H1 (cell line): ENCODE results near the gene SNX25. TPM values are rescaled to one million over a fixed set of nuclear protein-coding genes. Genes with fewer than 3 reads are reported as not detected.
A peak's percentile ranks its signal among the peaks of the same experiment; 100 is the strongest.

ENCODE experiments used
- CTCF ChIA-PET: fragments of 300-600 bp; sonication (Branson Sonifier 250); formaldehyde crosslinking; loops from one replicate; lab custom pipeline; 2021; ENCODE audit not compliant: partially characterized antibody; lab: Charles Lee
- POLR2A ChIA-PET: fragments of 300-600 bp; sonication (Branson Sonifier 250); formaldehyde crosslinking; loops from one replicate; lab custom pipeline; 2021; ENCODE audit warnings: inconsistent platforms; ENCODE audit not compliant: partially characterized antibody; lab: Charles Lee
- DNase-seq, 2 experiments: peaks; one replicate each; pipeline versions ENCODE4 v3.0.0 to v3.0.0-alpha.2; 2010 to 2022; ENCODE audit warnings: low spot score in 2 of 2, low read depth in 1 of 2, mixed read lengths in 1 of 2
- FAIRE-seq: peaks from 2 replicates; lab custom pipeline; 2011; peaks lifted over from hg19 to GRCh38; lab: Jason Lieb, UNC
- H2AFZ ChIP-seq: 2 replicates; pipeline ENCODE4 v1.8.1; 2012; ENCODE audit warnings: low read length, inconsistent platforms
- H2AK5ac ChIP-seq: 2 replicates; pipeline ENCODE4 v1.6.1; 2013; ENCODE audit warnings: low read depth, low read length
- H2BK120ac ChIP-seq: replicated peaks from 2 replicates; pipeline ENCODE3; 2013; ENCODE audit warnings: low read depth, low read length, inconsistent platforms
- H2BK12ac ChIP-seq: 2 replicates; pipeline ENCODE4 v1.6.1; 2013; ENCODE audit warnings: low read depth, low read length
- H2BK15ac ChIP-seq: 2 replicates; pipeline ENCODE4 v1.6.1; 2013; ENCODE audit warnings: low read length
- H2BK20ac ChIP-seq: 2 replicates; pipeline ENCODE4 v1.6.1; 2013; ENCODE audit warnings: low read length
- H2BK5ac ChIP-seq: 2 replicates; pipeline ENCODE4 v1.6.1; 2013; ENCODE audit warnings: low read depth, low read length
- H3K14ac ChIP-seq: 2 replicates; pipeline ENCODE4 v1.6.1; 2013; ENCODE audit warnings: inconsistent platforms; ENCODE audit not compliant: insufficient read length
- H3K18ac ChIP-seq: 2 replicates; pipeline ENCODE4 v1.6.1; 2013; ENCODE audit warnings: low read length; ENCODE audit errors: extremely low read depth
- H3K23ac ChIP-seq: 2 replicates; pipeline ENCODE4 v1.6.1; 2013; ENCODE audit warnings: inconsistent platforms; ENCODE audit not compliant: insufficient read length
- H3K23me2 ChIP-seq: 2 replicates; pipeline ENCODE4 v1.6.1; 2013; ENCODE audit warnings: low read depth, low read length
- H3K27ac ChIP-seq: 2 replicates; pipeline ENCODE4 v1.6.1; 2011; ENCODE audit warnings: low read depth, low read length, inconsistent platforms
- H3K27me3 ChIP-seq, 4 experiments: replicated peaks in 1 of 4; 1 replicate in 1 of 4; 2 replicates in 3 of 4; pipeline versions ENCODE4 v1.6.1 to v1.8.1; 2011 to 2013; ENCODE audit warnings: low read length in 3 of 4, mild to moderate bottlenecking in 3 of 4, inconsistent platforms in 2 of 4, mixed read lengths in 2 of 4, moderate library complexity in 1 of 4; ENCODE audit not compliant: control insufficient read depth in 3 of 4, insufficient read depth in 3 of 4; ENCODE audit errors: extremely low read depth in 1 of 4
- H3K36me3 ChIP-seq, 4 experiments: 2 replicates each; pipeline versions ENCODE4 v1.6.1 to v1.8.1; 2011 to 2013; ENCODE audit warnings: mild to moderate bottlenecking in 4 of 4, low read length in 3 of 4, moderate library complexity in 2 of 4, control low read depth in 1 of 4, inconsistent platforms in 1 of 4; ENCODE audit not compliant: insufficient read depth in 4 of 4, control insufficient read depth in 2 of 4
- H3K4ac ChIP-seq: replicated peaks from 2 replicates; pipeline ENCODE3; 2013; ENCODE audit warnings: low read length, low read depth, mixed read lengths, inconsistent platforms; ENCODE audit not compliant: insufficient read length
- H3K4me1 ChIP-seq, 4 experiments: replicated peaks in 1 of 4; 1 replicate in 1 of 4; 2 replicates in 3 of 4; pipeline versions ENCODE4 v1.6.1 to v1.8.1; 2011 to 2013; ENCODE audit warnings: low read length in 3 of 4, inconsistent platforms in 2 of 4, mixed read lengths in 1 of 4; ENCODE audit not compliant: insufficient read depth in 4 of 4, control insufficient read depth in 3 of 4
- H3K4me2 ChIP-seq, 2 experiments: 2 replicates each; pipeline versions ENCODE4 v1.6.1 to v1.8.1; 2011 to 2013; ENCODE audit warnings: low read depth in 2 of 2, low read length in 2 of 2, control low read depth in 1 of 2, inconsistent platforms in 1 of 2, mild to moderate bottlenecking in 1 of 2; ENCODE audit not compliant: insufficient read depth in 1 of 2
- H3K4me3 ChIP-seq, 4 experiments: fragments of 200-600, 300-600 bp in 1 of 4; sonication (generic), shearing (Covaris generic), sonication (Bioruptor Twin) in 1 of 4; 2 replicates each; pipeline versions ENCODE4 v1.5.1 to v1.8.1; 2011 to 2016; ENCODE audit warnings: low read length in 4 of 4, low read depth in 3 of 4, control low read depth in 2 of 4, inconsistent platforms in 2 of 4, mild to moderate bottlenecking in 2 of 4, mixed read lengths in 1 of 4, moderate library complexity in 1 of 4; ENCODE audit not compliant: insufficient read depth in 2 of 4; ENCODE audit errors: extremely low read depth in 1 of 4
- H3K56ac ChIP-seq: replicated peaks from 2 replicates; pipeline ENCODE3; 2013; ENCODE audit warnings: low read depth, mild to moderate bottlenecking, mixed read lengths, low read length, inconsistent platforms; ENCODE audit not compliant: insufficient read length
- H3K79me1 ChIP-seq: 2 replicates; pipeline ENCODE4 v1.6.1; 2013; ENCODE audit warnings: low read depth, low read length, control low read depth
- H3K79me2 ChIP-seq, 2 experiments: 2 replicates each; pipeline versions ENCODE4 v1.6.1 to v1.8.1; 2012 to 2013; ENCODE audit warnings: low read length in 2 of 2, mild to moderate bottlenecking in 2 of 2, inconsistent platforms in 1 of 2; ENCODE audit not compliant: insufficient read depth in 2 of 2, control insufficient read depth in 1 of 2
- H3K9ac ChIP-seq, 4 experiments: replicated peaks in 1 of 4; 1 replicate in 1 of 4; 2 replicates in 3 of 4; pipeline versions ENCODE4 v1.6.1 to v1.8.1; 2011 to 2013; ENCODE audit warnings: low read depth in 3 of 4, low read length in 3 of 4, control low read depth in 2 of 4, mild to moderate bottlenecking in 2 of 4, moderate library complexity in 2 of 4, inconsistent platforms in 1 of 4; ENCODE audit errors: extremely low read depth in 1 of 4
- H3K9me3 ChIP-seq, 2 experiments: 2 replicates each; pipeline versions ENCODE4 v1.6.1 to v1.8.1; 2012 to 2013; ENCODE audit warnings: mild to moderate bottlenecking in 2 of 2, moderate library complexity in 2 of 2, control low read depth in 1 of 2, inconsistent platforms in 1 of 2, low read depth in 1 of 2, low read length in 1 of 2, mixed read lengths in 1 of 2; ENCODE audit not compliant: insufficient read depth in 2 of 2
- H4K20me1 ChIP-seq, 2 experiments: replicated peaks in 1 of 2; 2 replicates each; pipeline versions ENCODE3 to v1.8.1; 2011 to 2013; ENCODE audit warnings: inconsistent platforms in 2 of 2, low read length in 2 of 2, mild to moderate bottlenecking in 1 of 2; ENCODE audit not compliant: insufficient read depth in 2 of 2, control insufficient read depth in 1 of 2
- H4K5ac ChIP-seq: 2 replicates; pipeline ENCODE4 v1.6.1; 2013; ENCODE audit warnings: low read length, low read depth, mixed read lengths, inconsistent platforms; ENCODE audit not compliant: insufficient read length
- H4K8ac ChIP-seq: 2 replicates; pipeline ENCODE4 v1.8.0; 2013; ENCODE audit warnings: mild to moderate bottlenecking, moderate library complexity, low read length, inconsistent platforms; ENCODE audit not compliant: insufficient read depth; ENCODE audit errors: extremely low read depth
- H4K91ac ChIP-seq: replicated peaks from 2 replicates; pipeline ENCODE3; 2013; ENCODE audit warnings: low read length, mixed read lengths, inconsistent platforms; ENCODE audit not compliant: insufficient read length
- ASH2L ChIP-seq: fragments of 200-600, 300-600 bp; sonication (generic); IDR thresholded peaks from one replicate; pipeline ENCODE4 v1.7.1; 2017; ENCODE audit warnings: low read length
- CBX5 ChIP-seq: fragments of 300-800, 300-1000 bp; sonication (generic); IDR thresholded peaks from 2 replicates; pipeline ENCODE4 v1.7.1; 2016; ENCODE audit warnings: antibody characterized with exemption, low read length, low read depth
- CHD2 ChIP-seq: IDR thresholded peaks from 2 replicates; pipeline ENCODE4 v1.6.1; 2012; ENCODE audit warnings: low read length, improper control_type of control experiment
- GABPA ChIP-seq: IDR thresholded peaks from 2 replicates; pipeline ENCODE4 v1.6.1; 2011; ENCODE audit warnings: mild to moderate bottlenecking, low read length, moderate library complexity, borderline replicate concordance; ENCODE audit not compliant: insufficient read depth
- KDM4A ChIP-seq: IDR thresholded peaks from one replicate; pipeline ENCODE4 v1.7.1; 2012; ENCODE audit warnings: low read depth, mild to moderate bottlenecking, moderate library complexity, low read length, inconsistent platforms; ENCODE audit not compliant: severe bottlenecking
- RBBP5 ChIP-seq: IDR thresholded peaks from 2 replicates; pipeline ENCODE4 v1.7.1; 2012; ENCODE audit warnings: low read depth, mild to moderate bottlenecking, inconsistent platforms, low read length, moderate library complexity, borderline replicate concordance
- RFX5 ChIP-seq: IDR thresholded peaks from 2 replicates; pipeline ENCODE4 v1.6.1; 2011; ENCODE audit warnings: low read depth, low read length, improper control_type of control experiment, borderline replicate concordance
- SRF ChIP-seq: IDR thresholded peaks from 2 replicates; pipeline ENCODE4 v1.6.1; 2011; ENCODE audit warnings: mild to moderate bottlenecking, low read depth, low read length, moderate library complexity
- TAF1 ChIP-seq: IDR thresholded peaks from 2 replicates; pipeline ENCODE4 v1.6.1; 2011; ENCODE audit warnings: mild to moderate bottlenecking, low read depth, low read length
- TEAD4 ChIP-seq: IDR thresholded peaks from 2 replicates; pipeline ENCODE4 v1.6.1; 2012; ENCODE audit warnings: low read depth, low read length, inconsistent platforms, mixed read lengths
- YY1 ChIP-seq: IDR thresholded peaks from 2 replicates; pipeline ENCODE4 v1.6.1; 2011; ENCODE audit warnings: low read depth, mild to moderate bottlenecking, low read length
- ZNF274 ChIP-seq: IDR thresholded peaks from 2 replicates; pipeline ENCODE4 v1.7.0; 2012; ENCODE audit warnings: low read length, borderline replicate concordance; ENCODE audit errors: extremely low read depth
- WGBS, 2 experiments: shearing (Covaris generic) in 1 of 2; methylation state at CpG; one replicate each; pipeline versions ENCODE4 v1.1.6 to v1.1.7; 2013 to 2015; ENCODE audit warnings: low lambda C conversion rate in 2 of 2, mixed read lengths in 2 of 2, inconsistent platforms in 1 of 2, low coverage in 1 of 2, missing lambda C conversion rate in 1 of 2; ENCODE audit not compliant: insufficient replicate concordance in 2 of 2, insufficient coverage in 1 of 2, insufficient read length in 1 of 2; ENCODE audit errors: extremely low coverage in 1 of 2, missing lambda C conversion rate in 1 of 2; 5-methylcytosine and 5-hydroxymethylcytosine counted together
- polyA plus RNA-seq, 7 experiments: library from polyadenylated mRNA; depleted of rRNA in 3 of 7; stranded (reverse) in 5 of 7; unstranded in 2 of 7; fragments of >200 nt in 5 of 7; fragments of 200-250 nt in 2 of 7; gene quantifications; 1 replicate in 5 of 7; 2 replicates in 1 of 7; 4 replicates in 1 of 7; pipeline versions ENCODE4 v1.2.1 to v1.2.3, GENCODE V29; 2011 to 2013; ENCODE audit warnings: missing spikeins in 2 of 7, mixed read lengths in 2 of 7
- total RNA-seq: library from RNA; stranded (reverse); fragmentation: NEBNext Ultra II Directional; extraction: Animal tissue kit (Norgen Biotek cat#: 25700); gene quantifications from 2 replicates; pipeline ENCODE4 v1.2.1, GENCODE V29; 2021
- TF ChIP-seq, protein P1 (sequence below): IDR thresholded peaks from 2 replicates; pipeline ENCODE4 v1.6.1; 2011; ENCODE audit warnings: low read depth, mild to moderate bottlenecking, low read length; ENCODE audit not compliant: insufficient read depth

SNX25 gene
- total and polyA plus RNA-seq, 2 of the 8 experiments (the other 6 are each of a cell fraction or from before 2014, with no cell fraction given), result 5.4 to 19.9 TPM

DNA sequence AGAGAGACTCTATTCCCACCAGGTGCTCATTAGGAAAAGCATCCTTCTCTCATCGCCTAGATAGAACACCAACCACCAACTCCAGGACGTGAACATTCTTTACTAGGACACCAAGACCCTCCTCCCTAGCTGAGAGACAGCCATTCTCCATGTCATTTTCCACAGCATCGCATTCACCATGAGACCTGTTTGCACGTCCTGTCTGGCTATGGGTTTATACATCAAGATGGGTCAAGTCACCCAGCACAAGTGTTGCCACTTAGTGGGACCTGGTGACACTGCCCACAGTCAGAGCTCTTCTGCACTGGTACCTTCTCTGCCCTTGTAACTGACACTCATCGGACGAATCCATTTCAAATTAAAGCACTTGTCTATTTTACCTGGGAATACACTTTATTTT is 168.9 kb downstream of the SNX25 start:
- Histone ChIP-seq H4K91ac (no peak overlapping the region), H3K36me3 (peaks cover 0 to 4% (median 0%) of the 10 kb centered on the region in 4 experiments; a peak in 1 of 8 replicates), H2BK20ac (no peak overlapping the region), H2AFZ (no peak overlapping the region), H4K8ac (no peak overlapping the region), H2BK120ac (no peak overlapping the region), H3K9ac (no peak overlapping the region), H3K18ac (no peak overlapping the region), H2BK15ac (no peak overlapping the region), H2BK12ac (peak overlapping the region; percentile 61; the same call in 1 of the 2 replicates), H3K4me3 (no peak overlapping the region), H3K9me3 (peaks cover 0 to 7% of the 10 kb centered on the region in 2 experiments; a peak in 1 of 4 replicates), H4K20me1 (no peaks in the 10 kb centered on the region), H3K27me3 (no peaks in the 10 kb centered on the region), H3K23ac (no peak overlapping the region), H3K79me1 (no peaks in the 10 kb centered on the region), H3K79me2 (no peaks in the 10 kb centered on the region), H2AK5ac (peak overlapping the region; percentile 76; the same call in 1 of the 2 replicates), H3K4me1 (peaks cover 0 to 4% (median 2%) of the 10 kb centered on the region in 4 experiments; a peak in 2 of 7 replicates), H3K4me2 (no peak overlapping the region), H3K14ac (no peak overlapping the region), H3K56ac (no peak overlapping the region), H4K5ac (no peak overlapping the region), H2BK5ac (no peak overlapping the region), H3K23me2 (no peaks in the 10 kb centered on the region; the same call in 1 of the 2 replicates), H3K27ac (no peak overlapping the region), H3K4ac (no peak overlapping the region)
- 91% methylated on average over 6 of the region's 6 CpGs; no CpG with 5 or more reads in 1 of the 2 experiments for WGBS, 2 experiments
- no peak for FAIRE-seq
- CTCF ChIA-PET, result interaction anchor here (1.2 kb wide), 1 partner anchor 660 kb away, joined by 3 read pairs; no protein-coding TSS in a partner anchor
- POLR2A ChIA-PET, result no interaction called here
- no peak for DNase-seq
- TF ChIP-seq KDM4A (no peak), RBBP5 (no peak), ASH2L (no peak), GABPA (no peak), CHD2 (no peak), TEAD4 (no peak), YY1 (no peak), SRF (no peak), ZNF274 (no peak), TAF1 (no peak), CBX5 (no peak), RFX5 (no peak)
- TF ChIP-seq, protein P1, sequence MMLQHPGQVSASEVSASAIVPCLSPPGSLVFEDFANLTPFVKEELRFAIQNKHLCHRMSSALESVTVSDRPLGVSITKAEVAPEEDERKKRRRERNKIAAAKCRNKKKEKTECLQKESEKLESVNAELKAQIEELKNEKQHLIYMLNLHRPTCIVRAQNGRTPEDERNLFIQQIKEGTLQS, result no peak
